HepG2 (cell line): ENCODE data around the gene PODN. TPM values are rescaled to one million over a fixed set of nuclear protein-coding genes. Genes with fewer than 3 reads are reported as not detected.

Experiments
- ATAC-seq: fragments of 200-7000 bp; cut with Tn5 transposase; 3 replicates; pipeline ENCODE4 v1.9.1; 2020; ENCODE audit warnings: mild to moderate bottlenecking, moderate library complexity
- BruUV-seq: library from RNA; stranded (reverse); fragments of 400-500 nt; replicated peaks from 2 replicates; lab custom pipeline; 2021; lab: Mats Ljungman, UMichigan
- CTCF ChIA-PET: fragments of 300-600 bp; formaldehyde crosslinking; extraction: SDS; loops from one replicate; lab custom pipeline; 2021; ENCODE audit warnings: low total read pairs, inconsistent platforms, low intra/inter-chr PET ratio; lab: Yijun Ruan, JAX
- POLR2A ChIA-PET: fragments of 350-600 bp; sonication (Branson Sonifier 250); formaldehyde crosslinking; loops from one replicate; lab custom pipeline; 2020; ENCODE audit warnings: antibody characterized with exemption, inconsistent platforms; lab: Yijun Ruan, JAX
- DNase-seq: peaks from one replicate; pipeline ENCODE4 v3.0.0-alpha.2; 2015; ENCODE audit warnings: low spot score
- FAIRE-seq: peaks from 3 replicates; lab custom pipeline; 2011; peaks lifted over from hg19 to GRCh38; lab: Jason Lieb, UNC
- H2AFZ ChIP-seq: one replicate; pipeline ENCODE4 v1.6.1; 2011; ENCODE audit warnings: low read length, inconsistent platforms
- H3K27ac ChIP-seq: fragments of 300-600 bp; 3 replicates; pipeline ENCODE4 v1.8.0; 2011; ENCODE audit warnings: mixed run types, mild to moderate bottlenecking, mixed read lengths, low read length, inconsistent platforms; ENCODE audit not compliant: insufficient read depth; ENCODE audit errors: extremely low read length
- H3K27me3 ChIP-seq, 2 experiments: fragments of 200-600 bp in 1 of 2; 2 replicates in 1 of 2; 3 replicates in 1 of 2; pipeline versions ENCODE4 v1.6.0 to v1.8.0; 2011; ENCODE audit warnings: low read length in 2 of 2, mild to moderate bottlenecking in 2 of 2, moderate library complexity in 2 of 2, inconsistent platforms in 1 of 2; ENCODE audit not compliant: insufficient read depth in 2 of 2, control insufficient read depth in 1 of 2
- H3K36me3 ChIP-seq, 2 experiments: fragments of 200-600 bp in 1 of 2; replicated peaks in 1 of 2; 2 replicates in 1 of 2; 3 replicates in 1 of 2; pipeline versions ENCODE4 v1.5.1 to v1.8.0; 2011; ENCODE audit warnings: low read length in 2 of 2, inconsistent platforms in 1 of 2; ENCODE audit not compliant: insufficient read depth in 2 of 2, control insufficient read depth in 1 of 2
- H3K4me1 ChIP-seq: 2 replicates; pipeline ENCODE4 v1.5.1; 2012; ENCODE audit warnings: low read length, inconsistent platforms; ENCODE audit not compliant: insufficient read depth
- H3K4me2 ChIP-seq: 2 replicates; pipeline ENCODE4 v1.6.0; 2011; ENCODE audit warnings: low read depth, low read length, inconsistent platforms
- H3K4me3 ChIP-seq, 3 experiments: fragments of 200-600 bp in 1 of 3; sonication (generic), shearing (Covaris generic) in 1 of 3; replicated peaks in 1 of 3; 2 replicates each; pipeline ENCODE4 v1.5.1; 2011 to 2016; ENCODE audit warnings: low read length in 3 of 3, inconsistent platforms in 2 of 3, low read depth in 2 of 3, mild to moderate bottlenecking in 2 of 3, control low read depth in 1 of 3, mixed read lengths in 1 of 3; ENCODE audit not compliant: insufficient read depth in 1 of 3
- H3K79me2 ChIP-seq: one replicate; pipeline ENCODE4 v1.6.1; 2011; ENCODE audit warnings: low read length, inconsistent platforms; ENCODE audit not compliant: insufficient read depth
- H3K9ac ChIP-seq: 2 replicates; pipeline ENCODE4 v1.6.0; 2011; ENCODE audit warnings: mild to moderate bottlenecking, low read depth, low read length, inconsistent platforms; ENCODE audit not compliant: insufficient read depth
- H3K9me3 ChIP-seq: 2 replicates; pipeline ENCODE4 v1.5.1; 2012; ENCODE audit warnings: mild to moderate bottlenecking, low read length
- H4K20me1 ChIP-seq: 2 replicates; pipeline ENCODE4 v1.6.0; 2011; ENCODE audit warnings: inconsistent platforms, mild to moderate bottlenecking, low read length, moderate library complexity; ENCODE audit not compliant: insufficient read depth
- CBX5 ChIP-seq: sonication (generic); formaldehyde crosslinking; IDR thresholded peaks from 2 replicates; pipeline ENCODE4 v1.4.0; 2020; ENCODE audit warnings: missing genetic modification reagents, borderline replicate concordance
- GATAD2A ChIP-seq: IDR thresholded peaks from 2 replicates; pipeline ENCODE4 v1.6.1; 2016
- GPBP1L1 ChIP-seq: sonication (generic); formaldehyde crosslinking; IDR thresholded peaks from 2 replicates; pipeline ENCODE4 v1.5.0; 2020; ENCODE audit warnings: mild to moderate bottlenecking, missing genetic modification reagents
- HOMEZ ChIP-seq: IDR thresholded peaks from 2 replicates; pipeline ENCODE4 v1.6.1; 2016; ENCODE audit warnings: low read depth
- MED13 ChIP-seq: sonication (generic); formaldehyde crosslinking; IDR thresholded peaks from 2 replicates; pipeline ENCODE4 v1.5.0; 2020; ENCODE audit warnings: missing genetic modification reagents
- RBAK ChIP-seq: sonication (generic); formaldehyde crosslinking; IDR thresholded peaks from 2 replicates; pipeline ENCODE4 v1.5.1; 2020; ENCODE audit warnings: mild to moderate bottlenecking, missing genetic modification reagents
- SPEN ChIP-seq: sonication (generic); formaldehyde crosslinking; IDR thresholded peaks from 2 replicates; pipeline ENCODE4 v1.5.1; 2020; ENCODE audit warnings: low read depth, mild to moderate bottlenecking, missing genetic modification reagents
- STAG1 ChIP-seq: sonication (generic); formaldehyde crosslinking; IDR thresholded peaks from 2 replicates; pipeline ENCODE4 v1.4.0; 2020; ENCODE audit warnings: missing genetic modification reagents
- YEATS2 ChIP-seq: sonication (generic); formaldehyde crosslinking; IDR thresholded peaks from 2 replicates; pipeline ENCODE4 v1.4.0; 2020; ENCODE audit warnings: missing genetic modification reagents, borderline replicate concordance
- ZBTB20 ChIP-seq: sonication (generic); formaldehyde crosslinking; IDR thresholded peaks from 2 replicates; pipeline ENCODE4 v1.8.1; 2023; ENCODE audit warnings: missing genetic modification reagents, low read depth, mild to moderate bottlenecking, borderline replicate concordance
- ZNF12 ChIP-seq: sonication (generic); formaldehyde crosslinking; IDR thresholded peaks from 2 replicates; pipeline ENCODE4 v1.5.0; 2020; ENCODE audit warnings: missing genetic modification reagents
- ZNF256 ChIP-seq: sonication (generic); formaldehyde crosslinking; conservative IDR thresholded peaks from 2 replicates; pipeline ENCODE4 v1.4.0; 2020; ENCODE audit warnings: missing genetic modification reagents
- ZSCAN12 ChIP-seq: sonication (generic); formaldehyde crosslinking; IDR thresholded peaks from 2 replicates; pipeline ENCODE4 v1.9.0; 2021; ENCODE audit warnings: mild to moderate bottlenecking, missing genetic modification reagents
- WGBS: methylation state at CpG from one replicate; pipeline ENCODE4 v1.1.6; 2017; ENCODE audit warnings: low lambda C conversion rate; 5-methylcytosine and 5-hydroxymethylcytosine counted together
- in situ Hi-C: cut with HindIII; loops from 2 replicates; pipeline ENCODE4 v1.10.0; 2017; ENCODE audit warnings: low pct_unique_long_range_greater_than_20kb; ENCODE audit not compliant: extremely low pct_ligation_motif_present
- intact Hi-C: fragments of 100-400 bp; cut with micrococcal nuclease; formaldehyde crosslinking; loops from one replicate; pipeline ENCODE4 v1.10.0; 2022; ENCODE audit not compliant: unreplicated experiment
- polyA plus RNA-seq, 8 experiments: library from polyadenylated mRNA; depleted of rRNA in 3 of 8; stranded (reverse) in 7 of 8; unstranded in 1 of 8; fragments of >200 nt; fragmentation: Illumina TruSeq in 4 of 8; extraction: Trizol in 4 of 8; gene quantifications; 2 replicates each; pipeline versions ENCODE4 v1.2.1 to v1.2.3, GENCODE V29; 2011 to 2016; ENCODE audit warnings: low read depth in 4 of 8, missing spikeins in 1 of 8, mixed read lengths in 1 of 8; ENCODE audit not compliant: insufficient read depth in 1 of 8
- total RNA-seq, 5 experiments: library from RNA; depleted of rRNA; stranded (reverse); fragments of >200 nt; fragmentation: Illumina TruSeq; extraction: Trizol; gene quantifications; 2 replicates each; pipeline ENCODE4 v1.2.3, GENCODE V29; 2016; ENCODE audit warnings: low read depth in 1 of 5

Gene PODN
- total and polyA plus RNA-seq, 2 of the 13 experiments (the other 11 are each of a cell fraction or from before 2014, with no cell fraction given): 0.13 TPM; not detected in 1

- TF ChIP-seq GPBP1L1: no peak
Measured at GRCh38 chr1:53111693-53112092, 49.7 kb downstream of the PODN start (continued).

GRCh38 chr1:53112271-53112774 lies 50.3 kb downstream of the PODN start:
- no TSS peak for BruUV-seq
- peak overlapping the region; percentile 73 for H3K27ac ChIP-seq
- WGBS: 25% methylated on average over 2 of the region's 2 CpGs
- DNase-seq (peak; percentile 70), ATAC-seq (peak; percentile 15), FAIRE-seq (peak; percentile 4)
- peaks cover 9 to 74% of the 10 kb centered on the region in 2 experiments for H3K27me3 ChIP-seq
- no peaks in the 10 kb centered on the region for H4K20me1 ChIP-seq
- in situ Hi-C loops (no loop called here), intact Hi-C loops (no loop called here)
- H3K79me2 ChIP-seq: no peaks in the 10 kb centered on the region
- CTCF ChIA-PET: no interaction called here
- H3K9me3 ChIP-seq: no peaks in the 10 kb centered on the region; the same call in 1 of the 2 replicates
- POLR2A ChIA-PET: interaction anchor here (0.9 to 2.7 kb wide), 4 partner anchors 9 to 71 kb away, joined by 3 to 30 read pairs (median 6); no protein-coding TSS in a partner anchor
- H3K4me1 ChIP-seq: peaks cover 99% of the 10 kb centered on the region
- H3K36me3 ChIP-seq: no peaks in the 10 kb centered on the region
- peak overlapping the region; percentile 75 for H3K4me2 ChIP-seq
- H2AFZ ChIP-seq: no peak overlapping the region
- H3K4me3 ChIP-seq: no peak overlapping the region
- H3K9ac ChIP-seq: peak overlapping the region; percentile 55
- peak; percentile 100 for TF ChIP-seq RBAK (CRISPR knock-in tag)
- no peak for TF ChIP-seq SPEN (CRISPR knock-in tag)
- peak; percentile 11; the same call in 1 of the 2 replicates for TF ChIP-seq HOMEZ (CRISPR knock-in tag)
- TF ChIP-seq ZSCAN12: no peak
- TF ChIP-seq CBX5: peak; percentile 52; the same call in 1 of the 2 replicates
- TF ChIP-seq YEATS2 (CRISPR knock-in tag): 0 out of 2 replicates have a peak, but pooled peaks have one; percentile 15
- peak; percentile 42; the same call in 1 of the 2 replicates for TF ChIP-seq GATAD2A
- no peak for TF ChIP-seq MED13
- TF ChIP-seq ZNF256 (CRISPR knock-in tag): no peak
- peak; percentile 88; the same call in 1 of the 2 replicates for TF ChIP-seq ZNF12 (CRISPR knock-in tag)
- no peak for TF ChIP-seq ZBTB20 (CRISPR knock-in tag)
- TF ChIP-seq STAG1 (CRISPR knock-in tag): no peak
